HepG2 (cell line): ENCODE results near the gene TMEM218. TPM values are rescaled to one million over a fixed set of nuclear protein-coding genes. Genes with fewer than 3 reads are reported as not detected.

ENCODE experiments used
- RAD51 ChIP-seq: fragments of 450-650 bp; IDR thresholded peaks from 2 replicates; pipeline ENCODE4 v1.6.1; 2016; ENCODE audit warnings: borderline replicate concordance
- THRA ChIP-seq: sonication (generic); formaldehyde crosslinking; IDR thresholded peaks from 2 replicates; pipeline ENCODE4 v1.4.0; 2020; ENCODE audit warnings: missing genetic modification reagents, borderline replicate concordance
- ZBTB10 ChIP-seq: sonication (generic); formaldehyde crosslinking; IDR thresholded peaks from 2 replicates; pipeline ENCODE4 v1.4.0; 2020; ENCODE audit warnings: missing genetic modification reagents, borderline replicate concordance
- ZBTB20 ChIP-seq: sonication (generic); formaldehyde crosslinking; IDR thresholded peaks from 2 replicates; pipeline ENCODE4 v1.8.1; 2023; ENCODE audit warnings: missing genetic modification reagents, low read depth, mild to moderate bottlenecking, borderline replicate concordance
- ZBTB40 ChIP-seq, 2 experiments: fragments of 450-650 bp in 1 of 2; sonication (generic) in 1 of 2; formaldehyde crosslinking in 1 of 2; IDR thresholded peaks; 2 replicates each; pipeline versions ENCODE4 v1.6.1 to v1.8.0; 2016 to 2022; ENCODE audit warnings: antibody characterized with exemption in 1 of 2, mild to moderate bottlenecking in 1 of 2, missing genetic modification reagents in 1 of 2
- ZNF652 ChIP-seq: IDR thresholded peaks from 2 replicates; pipeline ENCODE4 v1.6.1; 2016; ENCODE audit warnings: low read depth, borderline replicate concordance
- polyA plus RNA-seq, 8 experiments: library from polyadenylated mRNA; depleted of rRNA in 3 of 8; stranded (reverse) in 7 of 8; unstranded in 1 of 8; fragments of >200 nt; fragmentation: Illumina TruSeq in 4 of 8; extraction: Trizol in 4 of 8; gene quantifications; 2 replicates each; pipeline versions ENCODE4 v1.2.1 to v1.2.3, GENCODE V29; 2011 to 2016; ENCODE audit warnings: low read depth in 4 of 8, missing spikeins in 1 of 8, mixed read lengths in 1 of 8; ENCODE audit not compliant: insufficient read depth in 1 of 8
- total RNA-seq, 5 experiments: library from RNA; depleted of rRNA; stranded (reverse); fragments of >200 nt; fragmentation: Illumina TruSeq; extraction: Trizol; gene quantifications; 2 replicates each; pipeline ENCODE4 v1.2.3, GENCODE V29; 2016; ENCODE audit warnings: low read depth in 1 of 5

TMEM218 gene
- total and polyA plus RNA-seq, 2 of the 13 experiments (the other 11 are each of a cell fraction or from before 2014, with no cell fraction given), result 11.8 to 14.0 TPM

GRCh38 chr11:125057693-125058016 lies 53.8 kb downstream of the TMEM218 start (continued):
- TF ChIP-seq ZBTB40 (IDR thresholded peaks at IDR 0.05), result no peak
- TF ChIP-seq ZBTB40 (CRISPR knock-in tag; IDR thresholded peaks at IDR 0.05), result no peak
- no peak for TF ChIP-seq ZBTB10 (CRISPR knock-in tag)
- no peak for TF ChIP-seq RAD51
- no peak for TF ChIP-seq ZBTB20 (CRISPR knock-in tag)
- no peak for TF ChIP-seq ZNF652
- no peak for TF ChIP-seq THRA (CRISPR knock-in tag)
